Endothelial cell of hepatic sinusoid (primary cell): ENCODE results near the gene UCK2.

Experiments used
- in situ Hi-C: cut with HindIII; loops from 2 replicates; pipeline ENCODE4 v1.10.0; 2017; ENCODE audit warnings: low sequenced_read_pairs

The UCK2 gene

GRCh38 chr1:165877411-165877810 is 50.0 kb downstream of the UCK2 start:
- in situ Hi-C loops: no loop called here

GRCh38 chr1:165877940-165878556 is 50.6 kb downstream of the UCK2 start:
- in situ Hi-C loops: no loop called here

GRCh38 chr1:165879946-165880345 is 52.5 kb downstream of the UCK2 start:
- in situ Hi-C loops: no loop called here

- in situ Hi-C loops: no loop called here
These were observed 53.6 kb downstream of the UCK2 start for GRCh38 chr1:165880993-165881392.

GRCh38 chr1:165882168-165882837 is 54.9 kb downstream of the UCK2 start:
- in situ Hi-C loops: no loop called here

GRCh38 chr1:165883056-165883455 is 55.6 kb downstream of the UCK2 start:
- in situ Hi-C loops: no loop called here

- in situ Hi-C loops: no loop called here
These were observed 56.7 kb downstream of the UCK2 start for GRCh38 chr1:165884009-165884689.

GRCh38 chr1:165884690-165885304 is 57.4 kb downstream of the UCK2 start:
- in situ Hi-C loops: no loop called here

GRCh38 chr1:165885305-165885694 is 57.9 kb downstream of the UCK2 start:
- in situ Hi-C loops: no loop called here

- in situ Hi-C loops: no loop called here
These were observed 58.8 kb downstream of the UCK2 start for GRCh38 chr1:165886193-165886592.

- in situ Hi-C loops: no loop called here
These were observed 59.6 kb downstream of the UCK2 start for GRCh38 chr1:165886983-165887382.

- in situ Hi-C loops: no loop called here
These were observed 60.6 kb downstream of the UCK2 start for GRCh38 chr1:165887877-165888551.

GRCh38 chr1:165888552-165888920 is 61.1 kb downstream of the UCK2 start:
- in situ Hi-C loops: no loop called here

- in situ Hi-C loops: loop anchor here (5.0 kb wide), 1 partner anchor 103 kb away; no protein-coding TSS in a partner anchor
These were observed 63.3 kb downstream of the UCK2 start for GRCh38 chr1:165890684-165891083.

GRCh38 chr1:165891111-165891860 is 63.9 kb downstream of the UCK2 start:
- in situ Hi-C loops: loop anchor here (5.0 kb wide), 1 partner anchor 104 kb away; no protein-coding TSS in a partner anchor

GRCh38 chr1:165892935-165893334 is 65.5 kb downstream of the UCK2 start:
- in situ Hi-C loops: loop anchor here (5.0 kb wide), 1 partner anchor 106 kb away; no protein-coding TSS in a partner anchor

- in situ Hi-C loops: loop anchor here (5.0 kb wide), 1 partner anchor 106 kb away; no protein-coding TSS in a partner anchor
These were observed 66.1 kb downstream of the UCK2 start for GRCh38 chr1:165893507-165893906.

GRCh38 chr1:165894591-165894990 is 67.2 kb downstream of the UCK2 start:
- in situ Hi-C loops: loop anchor here (5.0 kb wide), 1 partner anchor 107 kb away; no protein-coding TSS in a partner anchor

GRCh38 chr1:165895451-165895871 is 68.0 kb downstream of the UCK2 start:
- in situ Hi-C loops: no loop called here

- in situ Hi-C loops: no loop called here
These were observed 68.9 kb downstream of the UCK2 start for GRCh38 chr1:165896277-165896676.
